ENCODE results near the gene CELF4. TPM values are rescaled to one million over a fixed set of nuclear protein-coding genes. Genes with fewer than 3 reads are reported as not detected.

Gene CELF4
- total RNA-seq, 1 experiment from 2014 or later, result not detected

GRCh38 chr18:37230768-37231167 is 334.8 kb downstream of the CELF4 start:
- in situ Hi-C loops (cut with HindIII; ENCODE audit: low pct_unique_long_range_greater_than_20kb, low sequenced_read_pairs), result no loop called here
- no peaks in the 10 kb centered on the region for H3K9me3 ChIP-seq (ENCODE audit: control insufficient read depth, insufficient read depth, low read depth, low read length)
- no peak for TF ChIP-seq REST (IDR thresholded peaks at IDR 0.05; ENCODE audit: insufficient read depth in 1 of 2, low read depth in 2 of 2, low read length in 1 of 2)
- no peak for TF ChIP-seq TCF7L2 (IDR thresholded peaks at IDR 0.05; ENCODE audit: low read depth, low read length)
- no peak for TF ChIP-seq CTCF (IDR thresholded peaks at IDR 0.05)
- no peaks in the 10 kb centered on the region for H3K4me1 ChIP-seq (ENCODE audit: control insufficient read depth, insufficient read depth, low read length)
- intact Hi-C loops (cut with micrococcal nuclease; ENCODE audit: unreplicated experiment), result no loop called here
- no peak overlapping the region for H3K4me3 ChIP-seq (ENCODE audit: low read depth in 2 of 2, low read length in 2 of 2)
- ChIA-PET CTCF (no interaction called here), POLR2A (no interaction called here)
- no peak overlapping the region for H3K27ac ChIP-seq (ENCODE audit: low read length)
- no TSS peak for BruUV-seq (replicated peaks)
- DNase-seq (ENCODE audit: low read depth, low spot score) (no peak), ATAC-seq (no peak)
- no peaks in the 10 kb centered on the region for H3K36me3 ChIP-seq (ENCODE audit: control insufficient read depth, insufficient read depth, low read length)
- no peaks in the 10 kb centered on the region for H3K27me3 ChIP-seq (ENCODE audit: control insufficient read depth, insufficient read depth, low read length)

- H3K9me3 ChIP-seq (ENCODE audit: control insufficient read depth, insufficient read depth, low read depth, low read length), result no peaks in the 10 kb centered on the region
- no peak for ATAC-seq
- CTCF ChIA-PET, result no interaction called here
These were observed 340.3 kb downstream of the CELF4 start for GRCh38 chr18:37225279-37225678.

More at GRCh38 chr18:37225279-37225678, 340.3 kb downstream of the CELF4 start:
- Histone ChIP-seq H3K36me3 (ENCODE audit: control insufficient read depth, insufficient read depth, low read length) (no peaks in the 10 kb centered on the region), H3K27ac (ENCODE audit: low read length) (no peak overlapping the region), H3K4me1 (ENCODE audit: control insufficient read depth, insufficient read depth, low read length) (no peaks in the 10 kb centered on the region), H3K27me3 (ENCODE audit: control insufficient read depth, insufficient read depth, low read length) (no peaks in the 10 kb centered on the region), H3K4me3 (ENCODE audit: low read depth in 2 of 2, low read length in 2 of 2) (no peak overlapping the region)
- DNase-seq (ENCODE audit: low read depth, low spot score), result no peak
- in situ Hi-C loops (cut with HindIII; ENCODE audit: low pct_unique_long_range_greater_than_20kb, low sequenced_read_pairs) (no loop called here), intact Hi-C loops (cut with micrococcal nuclease; ENCODE audit: unreplicated experiment) (no loop called here)
- TF ChIP-seq TCF7L2 (IDR thresholded peaks at IDR 0.05; ENCODE audit: low read depth, low read length) (no peak), POLR2AphosphoS5 (IDR thresholded peaks at IDR 0.05; ENCODE audit: low read depth, low read length) (no peak), CTCF (IDR thresholded peaks at IDR 0.05) (no peak), REST (IDR thresholded peaks at IDR 0.05; ENCODE audit: insufficient read depth in 1 of 2, low read depth in 2 of 2, low read length in 1 of 2) (no peak), SIN3A (IDR thresholded peaks at IDR 0.05; ENCODE audit: borderline replicate concordance, insufficient read depth, low read depth, low read length) (no peak)
- POLR2A ChIA-PET, result no interaction called here
- no TSS peak for BruUV-seq (replicated peaks)
